ENCODE measurements around the gene PAIP2B.

Gene PAIP2B

GRCh38 chr2:71148506-71149063, 78.3 kb downstream of the PAIP2B start:
- TF ChIP-seq CTCF (IDR thresholded peaks at IDR 0.05; ENCODE audit: low read depth, low read length, missing control alignments): no peak
- no peak overlapping the region for H3K4me3 ChIP-seq (ENCODE audit: low read depth, low read length)
- DNase-seq (ENCODE audit: low read depth): no peak

- no peak for TF ChIP-seq CTCF (IDR thresholded peaks at IDR 0.05; ENCODE audit: low read depth, low read length, missing control alignments)
- no peak overlapping the region for H3K4me3 ChIP-seq (ENCODE audit: low read depth, low read length)
- no peak for DNase-seq (ENCODE audit: low read depth)
Measured at GRCh38 chr2:71143782-71144181, 83.1 kb downstream of the PAIP2B start.

GRCh38 chr2:71136174-71136573, 90.7 kb downstream of the PAIP2B start:
- no peak for DNase-seq (ENCODE audit: low read depth)
- no peak for TF ChIP-seq CTCF (IDR thresholded peaks at IDR 0.05; ENCODE audit: low read depth, low read length, missing control alignments)
- H3K4me3 ChIP-seq (ENCODE audit: low read depth, low read length): no peak overlapping the region

GRCh38 chr2:71133603-71134002, 93.3 kb downstream of the PAIP2B start:
- TF ChIP-seq CTCF (IDR thresholded peaks at IDR 0.05; ENCODE audit: low read depth, low read length, missing control alignments): no peak
- no peak overlapping the region for H3K4me3 ChIP-seq (ENCODE audit: low read depth, low read length)
- DNase-seq (ENCODE audit: low read depth): no peak
